HG03066 (cell line): ENCODE data around the gene PLCH2.
"Not testable (repeated sequence)": the region's sequence is repeated elsewhere in the genome, so short reads cannot be mapped to it uniquely, and the experiment has no call there.

ENCODE experiments used
- ATAC-seq: cut with Tn5 transposase; IDR thresholded peaks from one replicate; pipeline ENCODE4 v1.9.1; 2021; ENCODE audit warnings: low read depth; ENCODE audit not compliant: unreplicated experiment

Gene PLCH2

GRCh38 chr1:2539312-2539907, 63.3 kb downstream of the PLCH2 start:
- no peak for ATAC-seq

GRCh38 chr1:2540816-2541492, 64.9 kb downstream of the PLCH2 start:
- no peak for ATAC-seq

- ATAC-seq = no peak
Observed at GRCh38 chr1:2541619-2542245, 65.6 kb downstream of the PLCH2 start.

GRCh38 chr1:2542246-2542915, 66.3 kb downstream of the PLCH2 start:
- no peak for ATAC-seq

- no peak for ATAC-seq
Observed at GRCh38 chr1:2543543-2544092, 67.5 kb downstream of the PLCH2 start.

- ATAC-seq = no peak
Observed at GRCh38 chr1:2544093-2544874, 68.2 kb downstream of the PLCH2 start.

GRCh38 chr1:2544875-2545640, 69.0 kb downstream of the PLCH2 start:
- ATAC-seq = no peak

GRCh38 chr1:2545754-2546514, 69.8 kb downstream of the PLCH2 start:
- ATAC-seq = peak; percentile 26

- ATAC-seq = peak; percentile 37
Observed at GRCh38 chr1:2546515-2547209, 70.6 kb downstream of the PLCH2 start.

GRCh38 chr1:2547210-2548067, 71.3 kb downstream of the PLCH2 start:
- peak; percentile 15 for ATAC-seq

GRCh38 chr1:2548068-2548589, 72.0 kb downstream of the PLCH2 start:
- no peak for ATAC-seq

- ATAC-seq = not testable (repeated sequence)
Observed at GRCh38 chr1:2549367-2550029, 73.4 kb downstream of the PLCH2 start.

GRCh38 chr1:2550309-2550861, 74.3 kb downstream of the PLCH2 start:
- ATAC-seq = not testable (repeated sequence)

GRCh38 chr1:2551544-2551943, 75.5 kb downstream of the PLCH2 start:
- not testable (repeated sequence) for ATAC-seq

GRCh38 chr1:2552189-2552588, 76.1 kb downstream of the PLCH2 start:
- no peak for ATAC-seq

GRCh38 chr1:2553076-2553475, 77.0 kb downstream of the PLCH2 start:
- not testable (repeated sequence) for ATAC-seq
